H1 (cell line): Measurements from ENCODE around the gene ACADSB.

Experiments
- CTCF ChIP-seq, 3 experiments: IDR thresholded peaks; 1 replicate in 2 of 3; 2 replicates in 1 of 3; pipeline versions ENCODE4 v1.5.1 to v1.6.1; 2011; ENCODE audit warnings: low read length in 3 of 3, mild to moderate bottlenecking in 3 of 3, inconsistent platforms in 2 of 3, low read depth in 1 of 3, moderate library complexity in 1 of 3; ENCODE audit not compliant: insufficient read depth in 1 of 3; ENCODE audit errors: control extremely low read depth in 1 of 3
- RBBP5 ChIP-seq: IDR thresholded peaks from 2 replicates; pipeline ENCODE4 v1.7.1; 2012; ENCODE audit warnings: low read depth, mild to moderate bottlenecking, inconsistent platforms, low read length, moderate library complexity, borderline replicate concordance

GRCh38 chr10:123057968-123058367 is 49.2 kb downstream of the ACADSB start:
- no peak for TF ChIP-seq CTCF (IDR thresholded peaks at IDR 0.05; ENCODE audit: control extremely low read depth in 1 of 3, insufficient read depth in 1 of 3, low read depth in 1 of 3, low read length in 3 of 3)
- no peak for TF ChIP-seq RBBP5
